ENCODE measurements around the gene SMIM27.
"Not testable (repeated sequence)": the region's sequence is repeated elsewhere in the genome, so short reads cannot be mapped to it uniquely, and the experiment has no call there.

The SMIM27 gene

GRCh38 chr9:32533816-32534215 lies 18.3 kb upstream of the SMIM27 start:
- no peak overlapping the region for H3K9ac ChIP-seq
- no peak overlapping the region for H2AFZ ChIP-seq (ENCODE audit: low read depth)
- TF ChIP-seq, protein P1, sequence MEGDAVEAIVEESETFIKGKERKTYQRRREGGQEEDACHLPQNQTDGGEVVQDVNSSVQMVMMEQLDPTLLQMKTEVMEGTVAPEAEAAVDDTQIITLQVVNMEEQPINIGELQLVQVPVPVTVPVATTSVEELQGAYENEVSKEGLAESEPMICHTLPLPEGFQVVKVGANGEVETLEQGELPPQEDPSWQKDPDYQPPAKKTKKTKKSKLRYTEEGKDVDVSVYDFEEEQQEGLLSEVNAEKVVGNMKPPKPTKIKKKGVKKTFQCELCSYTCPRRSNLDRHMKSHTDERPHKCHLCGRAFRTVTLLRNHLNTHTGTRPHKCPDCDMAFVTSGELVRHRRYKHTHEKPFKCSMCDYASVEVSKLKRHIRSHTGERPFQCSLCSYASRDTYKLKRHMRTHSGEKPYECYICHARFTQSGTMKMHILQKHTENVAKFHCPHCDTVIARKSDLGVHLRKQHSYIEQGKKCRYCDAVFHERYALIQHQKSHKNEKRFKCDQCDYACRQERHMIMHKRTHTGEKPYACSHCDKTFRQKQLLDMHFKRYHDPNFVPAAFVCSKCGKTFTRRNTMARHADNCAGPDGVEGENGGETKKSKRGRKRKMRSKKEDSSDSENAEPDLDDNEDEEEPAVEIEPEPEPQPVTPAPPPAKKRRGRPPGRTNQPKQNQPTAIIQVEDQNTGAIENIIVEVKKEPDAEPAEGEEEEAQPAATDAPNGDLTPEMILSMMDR (conservative IDR thresholded peaks at IDR 0.05; ENCODE audit: low read depth, low read length) = no peak
- no peaks in the 10 kb centered on the region for H3K27me3 ChIP-seq (ENCODE audit: insufficient read depth, low read depth)
- H3K79me2 ChIP-seq (ENCODE audit: insufficient read depth, low read depth) = no peaks in the 10 kb centered on the region
- no peaks in the 10 kb centered on the region for H3K4me1 ChIP-seq (ENCODE audit: low read depth, poor library complexity, severe bottlenecking)
- H4K20me1 ChIP-seq (ENCODE audit: insufficient read depth) = no peaks in the 10 kb centered on the region
- H3K4me2 ChIP-seq = no peak overlapping the region
- no peak overlapping the region for H3K27ac ChIP-seq
- no peaks in the 10 kb centered on the region for H3K36me3 ChIP-seq (ENCODE audit: insufficient read depth)
- no peak overlapping the region for H3K4me3 ChIP-seq (IDR thresholded peaks at IDR 0.05; ENCODE audit: insufficient read depth, low read depth, low read length)

- Histone ChIP-seq H3K36me3 (ENCODE audit: insufficient read depth) (no peaks in the 10 kb centered on the region), H4K20me1 (ENCODE audit: insufficient read depth) (no peaks in the 10 kb centered on the region), H3K27me3 (ENCODE audit: insufficient read depth, low read depth) (no peaks in the 10 kb centered on the region), H3K4me3 (IDR thresholded peaks at IDR 0.05; ENCODE audit: insufficient read depth, low read depth, low read length) (no peak overlapping the region), H3K27ac (no peak overlapping the region), H3K9ac (no peak overlapping the region), H2AFZ (ENCODE audit: low read depth) (no peak overlapping the region), H3K79me2 (ENCODE audit: insufficient read depth, low read depth) (peaks cover 26% of the 10 kb centered on the region; the same call in 1 of the 2 replicates), H3K4me2 (no peak overlapping the region), H3K4me1 (ENCODE audit: low read depth, poor library complexity, severe bottlenecking) (no peaks in the 10 kb centered on the region)
- TF ChIP-seq, protein P1 (conservative IDR thresholded peaks at IDR 0.05; ENCODE audit: low read depth, low read length) = no peak
These were observed 9.1 kb upstream of the SMIM27 start for GRCh38 chr9:32543047-32543446.

- Histone ChIP-seq H3K79me2 (ENCODE audit: insufficient read depth, low read depth) (peaks cover 49% of the 10 kb centered on the region; the same call in 1 of the 2 replicates), H3K4me1 (ENCODE audit: low read depth, poor library complexity, severe bottlenecking) (peaks cover 7% of the 10 kb centered on the region), H3K4me2 (no peak overlapping the region), H3K36me3 (ENCODE audit: insufficient read depth) (no peaks in the 10 kb centered on the region), H4K20me1 (ENCODE audit: insufficient read depth) (0 out of 2 replicates have a peak, but pooled peaks cover 2% of the 10 kb centered on the region), H3K27me3 (ENCODE audit: insufficient read depth, low read depth) (no peaks in the 10 kb centered on the region), H3K4me3 (IDR thresholded peaks at IDR 0.05; ENCODE audit: insufficient read depth, low read depth, low read length) (no peak overlapping the region), H3K9ac (no peak overlapping the region), H3K27ac (no peak overlapping the region), H2AFZ (ENCODE audit: low read depth) (no peak overlapping the region)
- TF ChIP-seq, protein P1 (conservative IDR thresholded peaks at IDR 0.05; ENCODE audit: low read depth, low read length) = no peak
These were observed 6.2 kb upstream of the SMIM27 start for GRCh38 chr9:32545884-32546283.

- H4K20me1 ChIP-seq (ENCODE audit: insufficient read depth); H2AFZ ChIP-seq (ENCODE audit: low read depth); H3K4me2 ChIP-seq: not testable (repeated sequence)
These were observed 3.9 kb upstream of the SMIM27 start for GRCh38 chr9:32548213-32548612.

GRCh38 chr9:32550150-32550561 lies 2.0 kb upstream of the SMIM27 start:
- no peak overlapping the region for H3K4me3 ChIP-seq (IDR thresholded peaks at IDR 0.05; ENCODE audit: insufficient read depth, low read depth, low read length)
- TF ChIP-seq, protein P1 (conservative IDR thresholded peaks at IDR 0.05; ENCODE audit: low read depth, low read length) = no peak
- H4K20me1 ChIP-seq (ENCODE audit: insufficient read depth) = 0 out of 2 replicates have a peak, but pooled peaks cover 2% of the 10 kb centered on the region
- no peaks in the 10 kb centered on the region for H3K36me3 ChIP-seq (ENCODE audit: insufficient read depth)
- peak overlapping the region; percentile 82; the same call in 1 of the 2 replicates for H3K9ac ChIP-seq
- peaks cover 55% of the 10 kb centered on the region; the same call in 1 of the 2 replicates for H3K79me2 ChIP-seq (ENCODE audit: insufficient read depth, low read depth)
- peak overlapping the region; percentile 68 for H3K4me2 ChIP-seq
- no peaks in the 10 kb centered on the region for H3K27me3 ChIP-seq (ENCODE audit: insufficient read depth, low read depth)
- H3K27ac ChIP-seq = peak overlapping the region; percentile 34; the same call in 1 of the 2 replicates
- peaks cover 30% of the 10 kb centered on the region for H3K4me1 ChIP-seq (ENCODE audit: low read depth, poor library complexity, severe bottlenecking)
- peak overlapping the region; percentile 86; the same call in 1 of the 2 replicates for H2AFZ ChIP-seq (ENCODE audit: low read depth)

More at GRCh38 chr9:32548213-32548612, 3.9 kb upstream of the SMIM27 start:
- H3K36me3 ChIP-seq (ENCODE audit: insufficient read depth); H3K27ac ChIP-seq; H3K27me3 ChIP-seq (ENCODE audit: insufficient read depth, low read depth); H3K4me3 ChIP-seq (IDR thresholded peaks at IDR 0.05; ENCODE audit: insufficient read depth, low read depth, low read length); H3K9ac ChIP-seq: not testable (repeated sequence)
- peaks cover 56% of the 10 kb centered on the region; the same call in 1 of the 2 replicates for H3K79me2 ChIP-seq (ENCODE audit: insufficient read depth, low read depth)
- H3K4me1 ChIP-seq (ENCODE audit: low read depth, poor library complexity, severe bottlenecking) = peaks cover 11% of the 10 kb centered on the region

Measured in KMS-11 (cell line).